ENCODE results near the gene CYP4F3.
"Not testable (repeated sequence)": the region's sequence is repeated elsewhere in the genome, so short reads cannot be mapped to it uniquely, and the experiment has no call there.

CYP4F3 gene

GRCh38 chr19:15671891-15672579 lies 31.3 kb downstream of the CYP4F3 start:
- DNase-seq, result no peak

- no peak for DNase-seq
Observed at GRCh38 chr19:15672580-15673175, 32.0 kb downstream of the CYP4F3 start, which contains the start of gene CYP4F12. Gene CYP4F12 (plus strand): TSS chr19:15673087. CDS start chr19:15673530, 443 bp downstream.

- no peak for DNase-seq
Observed at GRCh38 chr19:15673176-15673654, 32.5 kb downstream of the CYP4F3 start.

- no peak for DNase-seq
Observed at GRCh38 chr19:15675560-15675959, 34.9 kb downstream of the CYP4F3 start.

- no peak for DNase-seq
Observed at GRCh38 chr19:15679089-15679488, 38.4 kb downstream of the CYP4F3 start.

- not testable (repeated sequence) for DNase-seq
Observed at GRCh38 chr19:15679865-15680264, 39.2 kb downstream of the CYP4F3 start.

- DNase-seq, result no peak
Observed at GRCh38 chr19:15680478-15681322, 40.0 kb downstream of the CYP4F3 start.

- DNase-seq, result no peak
Observed at GRCh38 chr19:15683411-15683810, 42.7 kb downstream of the CYP4F3 start.

GRCh38 chr19:15684828-15685227 lies 44.1 kb downstream of the CYP4F3 start:
- no peak for DNase-seq

- DNase-seq, result no peak
Observed at GRCh38 chr19:15696654-15697194, 56.0 kb downstream of the CYP4F3 start.

GRCh38 chr19:15701757-15702533 lies 61.2 kb downstream of the CYP4F3 start:
- DNase-seq, result no peak

- peak in 1 of 2 experiments; percentile 39 for DNase-seq
Observed at GRCh38 chr19:15702534-15702930, 61.8 kb downstream of the CYP4F3 start.

Measured in NCI-H526 (cell line).